Endodermal cell (in vitro differentiated cells): ENCODE results near the gene CES2. TPM values are rescaled to one million over a fixed set of nuclear protein-coding genes. Genes with fewer than 3 reads are reported as not detected.

Source experiments
- DNase-seq: peaks from one replicate; pipeline ENCODE4 v3.0.0-alpha.2; 2017
- H3K27ac ChIP-seq: 2 replicates; pipeline ENCODE4 v1.5.1; 2013; ENCODE audit warnings: mild to moderate bottlenecking, low read depth, low read length, moderate library complexity
- H3K27me3 ChIP-seq: 2 replicates; pipeline ENCODE4 v1.6.1; 2013; ENCODE audit warnings: mild to moderate bottlenecking, low read length, moderate library complexity; ENCODE audit not compliant: insufficient read depth, control insufficient read depth, poor library complexity, severe bottlenecking
- H3K36me3 ChIP-seq: 2 replicates; pipeline ENCODE4 v1.7.0; 2013; ENCODE audit warnings: mild to moderate bottlenecking, low read length, moderate library complexity; ENCODE audit not compliant: control insufficient read depth, insufficient read depth
- H3K4me1 ChIP-seq: one replicate; pipeline ENCODE4 v1.7.0; 2013; ENCODE audit warnings: low read length; ENCODE audit not compliant: control insufficient read depth, insufficient read depth
- H3K4me3 ChIP-seq: 2 replicates; pipeline ENCODE4 v1.5.1; 2013; ENCODE audit warnings: mild to moderate bottlenecking, low read length, moderate library complexity
- H3K9ac ChIP-seq: 2 replicates; pipeline ENCODE4 v1.6.1; 2013; ENCODE audit warnings: mild to moderate bottlenecking, low read length, moderate library complexity; ENCODE audit not compliant: poor library complexity, severe bottlenecking; ENCODE audit errors: extremely low read depth
- H3K9me3 ChIP-seq: 2 replicates; pipeline ENCODE4 v1.6.1; 2013; ENCODE audit warnings: mild to moderate bottlenecking, low read length, moderate library complexity; ENCODE audit not compliant: control insufficient read depth
- H3K27ac Mint-ChIP-seq: 2 replicates; pipeline ENCODE4 v1.8.0; 2020; ENCODE audit warnings: mixed read lengths
- H3K27me3 Mint-ChIP-seq: 2 replicates; pipeline ENCODE4 v1.8.0; 2021; ENCODE audit warnings: mild to moderate bottlenecking, mixed read lengths; ENCODE audit not compliant: insufficient read depth
- H3K36me3 Mint-ChIP-seq: 2 replicates; pipeline ENCODE4 v1.8.0; 2020; ENCODE audit warnings: low read depth, mixed read lengths
- H3K4me1 Mint-ChIP-seq: 2 replicates; pipeline ENCODE4 v1.8.0; 2020; ENCODE audit warnings: mixed read lengths
- H3K4me3 Mint-ChIP-seq: 2 replicates; pipeline ENCODE4 v1.8.0; 2020; ENCODE audit warnings: mild to moderate bottlenecking, moderate library complexity, mixed read lengths
- H3K9me3 Mint-ChIP-seq: 2 replicates; pipeline ENCODE4 v1.8.0; 2020; ENCODE audit warnings: mild to moderate bottlenecking, mixed read lengths
- CTCF ChIP-seq: fragments of 200-600 bp; sonication (generic); conservative IDR thresholded peaks from 2 replicates; pipeline ENCODE4 v1.5.0; 2021; ENCODE audit warnings: antibody characterized with exemption, mild to moderate bottlenecking
- WGBS, 2 experiments: methylation state at CpG; one replicate each; pipeline versions ENCODE4 v1.1.5 to v1.1.7; 2013; ENCODE audit warnings: missing lambda C conversion rate in 2 of 2, mixed read lengths in 1 of 2; ENCODE audit not compliant: insufficient coverage in 1 of 2, insufficient read length in 1 of 2; 5-methylcytosine and 5-hydroxymethylcytosine counted together
- total RNA-seq, 2 donors: library from RNA; stranded (reverse); fragmentation: NEBNext Ultra II Directional in 1 of 2; extraction: Animal tissue kit (Norgen Biotek cat#: 25700) in 1 of 2; gene quantifications; 2 replicates in 1 of 2; 3 replicates in 1 of 2; pipeline ENCODE4 v1.2.1, GENCODE V29; 2021

Gene CES2
- total RNA-seq, 2 donors from 2014 or later, result 28.7 to 36.8 TPM

DNA sequence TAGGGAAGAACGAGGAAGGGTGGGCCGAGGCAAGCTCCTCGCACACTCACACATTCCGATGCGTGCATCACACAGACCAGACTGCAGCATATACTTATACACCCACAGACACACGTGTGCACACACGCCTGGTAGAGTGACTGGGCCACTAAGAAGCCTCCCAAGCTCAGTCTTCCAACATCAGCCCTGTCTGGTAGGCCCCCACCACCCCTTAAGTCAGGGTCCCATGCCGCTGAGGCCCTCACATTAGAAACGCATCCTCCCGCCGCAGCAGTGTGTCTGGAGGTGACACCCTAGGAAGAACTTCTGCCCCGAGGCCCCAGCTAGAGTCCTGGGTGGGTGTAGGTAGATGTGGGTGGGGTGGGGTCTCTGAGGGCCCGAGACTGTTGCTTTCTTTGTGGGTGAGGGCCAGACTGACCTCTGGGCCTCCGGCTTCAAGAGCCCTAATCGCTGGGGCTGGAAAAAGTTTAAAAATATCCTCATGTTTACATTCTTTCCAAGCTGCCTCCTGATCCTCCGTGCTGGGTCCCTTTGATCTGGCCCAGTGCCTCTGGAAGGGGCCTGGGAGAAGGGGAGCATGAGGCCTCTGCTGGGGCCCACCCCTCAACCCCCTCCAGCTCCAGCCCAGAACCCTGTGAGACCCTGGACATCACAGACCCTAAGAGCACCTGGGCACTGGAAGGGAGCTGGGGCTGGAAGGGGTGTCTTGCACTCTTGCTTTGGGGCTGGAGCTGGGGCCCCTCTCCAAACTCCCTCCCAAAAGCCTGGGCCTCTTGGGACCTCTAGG, 30.3 kb upstream of the CES2 start:
- WGBS, 2 experiments, result 90 to 93% methylated on average over 5 to 16 of the region's 16 CpGs
- Histone ChIP-seq H3K27ac (no peak overlapping the region), H3K9ac (no peak overlapping the region), H3K4me3 (no peak overlapping the region), H3K4me1 (peaks cover 4% of the 10 kb centered on the region), H3K27me3 (peaks cover 17% of the 10 kb centered on the region), H3K9me3 (no peaks in the 10 kb centered on the region), H3K36me3 (no peaks in the 10 kb centered on the region)
- TF ChIP-seq CTCF, result no peak
- H3K4me3 Mint-ChIP-seq, result no peak overlapping the region
- peaks cover 26% of the 10 kb centered on the region for H3K27me3 Mint-ChIP-seq
- DNase-seq, result no peak
- H3K4me1 Mint-ChIP-seq, result peaks cover 5% of the 10 kb centered on the region
- H3K36me3 Mint-ChIP-seq, result no peaks in the 10 kb centered on the region
- H3K27ac Mint-ChIP-seq, result no peak overlapping the region
- H3K9me3 Mint-ChIP-seq, result no peaks in the 10 kb centered on the region

GRCh38 chr16:66905633-66906539, 29.4 kb upstream of the CES2 start:
- 87 to 97% methylated on average over 7 to 11 of the region's 11 CpGs for WGBS, 2 experiments
- Histone ChIP-seq H3K4me3 (no peak overlapping the region), H3K27me3 (peaks cover 17% of the 10 kb centered on the region), H3K4me1 (no peaks in the 10 kb centered on the region), H3K9me3 (no peaks in the 10 kb centered on the region), H3K36me3 (no peaks in the 10 kb centered on the region), H3K27ac (no peak overlapping the region), H3K9ac (no peak overlapping the region)
- H3K27me3 Mint-ChIP-seq, result peaks cover 20% of the 10 kb centered on the region
- no peaks in the 10 kb centered on the region for H3K36me3 Mint-ChIP-seq
- no peak overlapping the region for H3K27ac Mint-ChIP-seq
- H3K9me3 Mint-ChIP-seq, result no peaks in the 10 kb centered on the region
- TF ChIP-seq CTCF, result no peak
- H3K4me1 Mint-ChIP-seq, result no peaks in the 10 kb centered on the region
- DNase-seq, result peak; percentile 75
- H3K4me3 Mint-ChIP-seq, result no peak overlapping the region

- no peak overlapping the region for H3K4me3 ChIP-seq
- H3K4me1 ChIP-seq, result no peaks in the 10 kb centered on the region
- H3K9me3 ChIP-seq, result no peaks in the 10 kb centered on the region
- DNase-seq, result no peak
- peaks cover 17% of the 10 kb centered on the region for H3K27me3 ChIP-seq
- no peaks in the 10 kb centered on the region for H3K4me1 Mint-ChIP-seq
- no peaks in the 10 kb centered on the region for H3K36me3 ChIP-seq
- no peaks in the 10 kb centered on the region for H3K36me3 Mint-ChIP-seq
- H3K9ac ChIP-seq, result no peak overlapping the region
- no peak overlapping the region for H3K4me3 Mint-ChIP-seq
- no peak overlapping the region for H3K27ac Mint-ChIP-seq
- no peak for TF ChIP-seq CTCF
- no peaks in the 10 kb centered on the region for H3K9me3 Mint-ChIP-seq
- WGBS, 2 experiments, result 87 to 94% methylated on average over 4 to 7 of the region's 7 CpGs
- H3K27ac ChIP-seq, result no peak overlapping the region
- H3K27me3 Mint-ChIP-seq, result peaks cover 27% of the 10 kb centered on the region
Observed at GRCh38 chr16:66906916-66907836, 28.1 kb upstream of the CES2 start.
